ENCODE data around the gene ATP2C2. TPM values are rescaled to one million over a fixed set of nuclear protein-coding genes. Genes with fewer than 3 reads are reported as not detected.

ATP2C2 gene
- polyA plus RNA-seq, 4 donors, result 4.0 to 45.7 (median 15.6) TPM

DNA sequence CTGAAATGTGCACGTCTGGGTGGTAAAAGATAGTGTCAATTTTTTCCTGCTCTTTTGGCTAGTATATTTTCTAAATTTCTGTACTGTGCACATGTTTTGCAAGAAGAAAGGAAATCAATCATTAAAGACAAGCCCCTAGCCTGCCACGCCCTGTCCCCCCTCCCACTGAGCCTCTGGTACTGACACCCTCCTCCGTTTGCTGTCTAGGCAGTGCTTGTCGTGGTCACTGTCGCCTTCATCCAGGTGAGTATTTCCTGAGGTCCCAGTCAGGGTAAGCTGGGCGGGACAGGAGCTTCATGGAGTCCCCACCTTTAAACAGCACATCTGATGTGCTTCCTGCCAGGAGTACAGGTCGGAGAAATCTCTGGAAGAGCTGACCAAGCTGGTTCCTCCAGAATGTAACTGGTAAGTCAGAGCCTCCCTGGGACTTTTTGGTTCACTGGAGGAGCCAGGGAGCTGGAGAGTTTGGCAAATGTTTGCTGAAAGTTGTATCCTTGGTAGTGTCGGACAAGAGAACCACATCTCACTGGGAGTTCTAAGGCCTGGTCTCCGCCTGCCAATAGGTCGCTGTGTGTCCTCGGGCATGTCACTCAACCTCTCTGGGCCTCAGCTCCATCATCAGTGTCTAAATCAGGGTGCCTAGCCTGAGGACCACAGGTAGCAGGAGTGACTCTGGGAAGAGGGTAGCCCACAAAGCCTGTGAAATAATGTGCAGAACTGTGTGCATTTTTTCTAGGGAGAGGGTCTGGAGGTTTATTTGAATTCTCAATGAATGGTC lies 42.2 kb downstream of the ATP2C2 start:
- no peak overlapping the region for H3K4me3 ChIP-seq (ENCODE audit: low read depth in 1 of 3, low read length in 3 of 3)
- no peak overlapping the region for H3K27ac ChIP-seq (ENCODE audit: low read depth in 1 of 3, low read length in 2 of 3)

DNA sequence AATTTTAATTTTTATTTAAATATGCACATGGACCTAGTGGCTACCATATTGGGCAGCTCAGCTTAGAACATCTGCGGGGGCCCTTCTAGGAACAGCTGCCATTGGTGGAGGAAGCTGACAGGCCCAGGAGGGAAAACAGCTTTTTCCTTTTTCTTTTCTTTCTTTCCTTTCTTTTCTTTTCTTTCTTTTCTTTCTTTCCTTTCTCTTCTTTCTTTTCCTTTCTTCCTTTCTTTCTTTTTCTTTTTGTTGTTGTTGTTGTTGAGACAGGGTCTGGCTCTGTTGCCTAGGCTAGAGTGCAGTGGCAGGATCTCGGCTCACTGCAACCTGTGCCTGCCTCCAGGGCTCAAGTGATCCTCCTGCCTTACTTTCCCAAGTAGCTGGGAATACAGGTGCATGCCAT lies 43.4 kb downstream of the ATP2C2 start:
- peaks cover 0 to 34% (median 0%) of the 10 kb centered on the region in 3 donors for H3K36me3 ChIP-seq (ENCODE audit: control insufficient read depth in 3 of 3, insufficient read depth in 2 of 3, low read depth in 1 of 3, low read length in 3 of 3)
- FAIRE-seq (no peak), DNase-seq (no peak)
- WGBS, 3 donors, result 91 to 100% (median 98%) methylated on average over 2 of the region's 2 CpGs
- H3K27ac ChIP-seq (ENCODE audit: low read depth in 1 of 3, low read length in 2 of 3), result no peak overlapping the region
- no peaks in the 10 kb centered on the region for H3K4me1 ChIP-seq (ENCODE audit: control insufficient read depth in 3 of 3, insufficient read depth in 2 of 3, low read depth in 1 of 3, low read length in 2 of 3)
- no peaks in the 10 kb centered on the region for H3K27me3 ChIP-seq (ENCODE audit: control insufficient read depth in 3 of 3, insufficient read depth in 3 of 3, low read length in 3 of 3)
- no peak overlapping the region for H3K4me3 ChIP-seq (ENCODE audit: low read depth in 1 of 3, low read length in 3 of 3)
- no peaks in the 10 kb centered on the region for H3K9me3 ChIP-seq (ENCODE audit: control insufficient read depth in 2 of 2, insufficient read depth in 1 of 2, low read depth in 1 of 2, low read length in 1 of 2)

More for the DNA sequence above, 42.2 kb downstream of the ATP2C2 start:
- Histone ChIP-seq H3K36me3 (ENCODE audit: control insufficient read depth in 3 of 3, insufficient read depth in 2 of 3, low read depth in 1 of 3, low read length in 3 of 3) (peaks cover 0 to 39% (median 0%) of the 10 kb centered on the region in 3 donors), H3K4me1 (ENCODE audit: control insufficient read depth in 3 of 3, insufficient read depth in 2 of 3, low read depth in 1 of 3, low read length in 2 of 3) (no peaks in the 10 kb centered on the region), H3K9me3 (ENCODE audit: control insufficient read depth in 2 of 2, insufficient read depth in 1 of 2, low read depth in 1 of 2, low read length in 1 of 2) (no peaks in the 10 kb centered on the region), H3K27me3 (ENCODE audit: control insufficient read depth in 3 of 3, insufficient read depth in 3 of 3, low read length in 3 of 3) (no peaks in the 10 kb centered on the region)
- FAIRE-seq (no peak), DNase-seq (no peak)
- 81 to 89% (median 84%) methylated on average over 11 of the region's 11 CpGs for WGBS, 3 donors

DNA sequence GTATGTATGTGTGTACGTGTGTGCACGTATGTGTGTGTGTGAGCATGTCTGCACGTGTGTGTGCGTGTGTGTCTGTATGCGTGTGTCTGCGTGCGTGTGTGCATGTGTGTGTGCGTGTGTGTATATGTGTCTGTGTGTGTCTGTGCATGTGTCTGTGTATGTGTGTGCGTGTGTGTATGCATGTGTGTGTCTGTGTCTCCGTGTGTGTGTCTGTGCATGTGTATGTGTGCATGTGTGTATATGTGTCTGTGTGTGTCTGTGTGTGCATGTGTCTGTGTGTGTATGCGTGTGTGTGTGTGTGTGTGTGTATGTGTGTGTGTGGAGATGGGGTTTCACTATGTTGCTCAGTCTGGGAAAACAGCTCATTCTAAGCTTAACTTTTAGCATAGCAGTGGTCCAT lies 43.9 kb downstream of the ATP2C2 start:
- DNase-seq (no peak), FAIRE-seq (no peak)
- Histone ChIP-seq H3K4me1 (ENCODE audit: control insufficient read depth in 3 of 3, insufficient read depth in 2 of 3, low read depth in 1 of 3, low read length in 2 of 3) (no peaks in the 10 kb centered on the region), H3K4me3 (ENCODE audit: low read depth in 1 of 3, low read length in 3 of 3) (no peak overlapping the region), H3K9me3 (ENCODE audit: control insufficient read depth in 2 of 2, insufficient read depth in 1 of 2, low read depth in 1 of 2, low read length in 1 of 2) (no peaks in the 10 kb centered on the region), H3K27me3 (ENCODE audit: control insufficient read depth in 3 of 3, insufficient read depth in 3 of 3, low read length in 3 of 3) (no peaks in the 10 kb centered on the region), H3K36me3 (ENCODE audit: control insufficient read depth in 3 of 3, insufficient read depth in 2 of 3, low read depth in 1 of 3, low read length in 3 of 3) (peaks cover 0 to 29% (median 0%) of the 10 kb centered on the region in 3 donors), H3K27ac (ENCODE audit: low read depth in 1 of 3, low read length in 2 of 3) (no peak overlapping the region)
- 87 to 89% (median 88%) methylated on average over 11 of the region's 11 CpGs for WGBS, 3 donors

DNA sequence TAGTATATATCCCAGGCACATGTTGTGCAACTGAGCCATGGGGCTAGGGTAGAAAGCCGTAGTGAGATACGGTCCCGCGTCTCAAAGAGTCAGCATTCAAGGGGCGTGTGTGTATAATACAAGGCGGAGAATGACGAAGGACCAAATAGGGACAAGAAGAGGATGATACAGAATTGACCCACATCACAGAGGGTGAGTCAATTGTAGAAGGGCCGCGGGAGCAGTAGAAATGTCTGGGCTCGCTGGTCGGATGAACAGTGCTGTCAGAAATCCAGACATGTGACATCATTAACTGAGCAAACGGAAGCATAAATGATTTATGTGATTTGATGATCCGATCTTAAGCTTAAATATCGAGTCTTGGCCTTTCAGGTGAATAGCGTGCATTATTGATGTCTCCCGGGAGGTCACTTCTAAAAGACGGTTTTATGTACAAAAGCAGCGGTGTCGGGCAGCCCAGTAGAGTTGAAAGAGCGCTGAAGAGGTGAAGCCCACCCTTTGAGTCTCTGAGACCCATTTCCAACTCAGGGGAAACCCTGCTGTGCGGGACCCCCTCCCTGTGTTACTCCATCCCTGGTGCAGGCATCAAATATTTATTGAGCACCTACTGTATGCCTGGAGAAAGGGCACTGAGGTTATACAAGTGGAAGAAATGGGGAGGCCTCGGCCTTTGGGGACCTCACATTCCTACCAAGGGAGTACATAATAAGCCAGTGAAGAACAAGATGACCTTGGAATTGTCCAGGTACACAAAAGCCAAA lies 45.1 kb downstream of the ATP2C2 start:
- Histone ChIP-seq H3K36me3 (ENCODE audit: control insufficient read depth in 3 of 3, insufficient read depth in 2 of 3, low read depth in 1 of 3, low read length in 3 of 3) (peaks cover 0 to 22% (median 0%) of the 10 kb centered on the region in 3 donors), H3K4me1 (ENCODE audit: control insufficient read depth in 3 of 3, insufficient read depth in 2 of 3, low read depth in 1 of 3, low read length in 2 of 3) (no peaks in the 10 kb centered on the region), H3K9me3 (ENCODE audit: control insufficient read depth in 2 of 2, insufficient read depth in 1 of 2, low read depth in 1 of 2, low read length in 1 of 2) (no peaks in the 10 kb centered on the region), H3K27me3 (ENCODE audit: control insufficient read depth in 3 of 3, insufficient read depth in 3 of 3, low read length in 3 of 3) (no peaks in the 10 kb centered on the region), H3K4me3 (ENCODE audit: low read depth in 1 of 3, low read length in 3 of 3) (no peak overlapping the region), H3K27ac (ENCODE audit: low read depth in 1 of 3, low read length in 2 of 3) (no peak overlapping the region)
- DNase-seq (no peak), FAIRE-seq (no peak)
- 91 to 93% (median 92%) methylated on average over 22 of the region's 22 CpGs for WGBS, 3 donors

DNA sequence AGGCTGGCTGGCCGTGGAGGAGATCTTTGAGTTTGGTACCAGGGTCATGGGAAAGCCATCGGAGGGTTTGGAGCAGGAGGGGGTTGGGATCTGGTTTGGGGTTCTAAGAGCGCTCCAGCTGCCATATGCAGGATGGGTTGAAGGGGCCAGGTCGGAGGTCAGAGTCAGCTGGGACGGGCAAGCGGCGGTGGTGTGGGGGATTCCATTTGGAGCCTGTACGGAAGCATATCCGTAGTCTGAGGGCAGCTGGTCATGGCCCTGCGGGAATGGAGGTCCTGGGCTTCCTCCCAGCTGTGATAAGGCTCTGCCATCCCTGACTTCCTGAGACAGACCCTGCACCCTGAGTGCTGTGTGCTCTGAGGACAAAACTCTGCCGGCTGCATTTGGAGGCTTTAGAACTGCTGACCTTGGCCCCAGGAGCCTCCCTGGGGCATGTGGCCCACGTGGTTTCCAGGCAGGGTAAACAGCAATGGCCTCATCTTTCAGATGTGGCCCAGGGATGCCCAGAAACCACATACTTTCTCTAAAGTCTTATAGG lies 46.5 kb downstream of the ATP2C2 start:
- H3K9me3 ChIP-seq (ENCODE audit: control insufficient read depth in 2 of 2, insufficient read depth in 1 of 2, low read depth in 1 of 2, low read length in 1 of 2), result no peaks in the 10 kb centered on the region
- FAIRE-seq, result no peak
- peaks cover 0 to 20% (median 0%) of the 10 kb centered on the region in 3 donors for H3K36me3 ChIP-seq (ENCODE audit: control insufficient read depth in 3 of 3, insufficient read depth in 2 of 3, low read depth in 1 of 3, low read length in 3 of 3)
- H3K4me1 ChIP-seq (ENCODE audit: control insufficient read depth in 3 of 3, insufficient read depth in 2 of 3, low read depth in 1 of 3, low read length in 2 of 3), result no peaks in the 10 kb centered on the region
- H3K27ac ChIP-seq (ENCODE audit: low read depth in 1 of 3, low read length in 2 of 3), result no peak overlapping the region
- H3K4me3 ChIP-seq (ENCODE audit: low read depth in 1 of 3, low read length in 3 of 3), result no peak overlapping the region
- no peak for DNase-seq
- H3K27me3 ChIP-seq (ENCODE audit: control insufficient read depth in 3 of 3, insufficient read depth in 3 of 3, low read length in 3 of 3), result no peaks in the 10 kb centered on the region
- 64 to 73% (median 72%) methylated on average over 11 to 12 of the region's 12 CpGs for WGBS, 3 donors

DNA sequence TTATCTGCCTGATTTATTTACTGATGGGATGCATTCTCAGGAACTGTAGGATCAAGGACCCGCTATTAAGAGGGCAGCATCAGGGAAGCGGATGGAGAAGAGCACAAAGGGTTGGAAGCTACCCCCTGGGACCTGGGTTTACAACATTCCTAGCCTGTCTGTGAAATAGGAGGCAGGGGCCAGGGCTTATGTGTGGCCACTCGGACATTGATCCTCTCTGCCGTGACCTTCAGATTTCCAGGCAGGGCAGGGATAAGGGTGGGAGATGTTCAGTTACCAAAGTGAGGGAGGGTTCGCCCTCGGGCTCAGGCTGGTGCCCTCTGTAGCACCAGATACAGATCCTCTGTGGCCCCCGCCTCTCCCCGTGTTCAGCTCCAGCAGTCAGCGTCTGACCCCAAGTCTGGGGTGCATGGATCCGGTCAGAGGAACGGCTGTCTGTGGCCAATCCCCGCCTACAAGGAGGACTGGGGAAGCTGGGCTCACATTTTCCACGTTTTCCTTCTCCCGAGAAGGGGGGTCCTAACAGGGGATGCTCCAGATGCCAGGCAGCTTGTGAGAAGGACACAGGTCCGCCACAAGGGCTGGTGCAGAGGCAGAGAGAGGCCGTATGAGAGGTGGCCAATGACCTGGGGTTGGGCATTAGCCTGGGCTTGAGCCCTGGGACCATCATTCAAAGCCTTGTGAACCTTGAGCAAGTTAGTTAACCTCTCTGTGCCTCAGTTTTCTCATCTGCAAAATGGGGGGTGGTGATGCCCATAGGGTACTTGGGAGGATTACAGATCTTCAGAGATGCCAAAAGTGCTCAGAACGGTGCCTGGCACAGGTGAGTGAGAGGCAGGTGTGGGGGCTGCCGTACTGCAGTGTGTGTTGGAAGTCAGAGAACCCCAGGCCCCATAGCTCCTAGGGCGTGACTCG lies 48.3 kb downstream of the ATP2C2 start:
- WGBS, 3 donors, result 76 to 85% (median 78%) methylated on average over 20 of the region's 20 CpGs
- H3K36me3 ChIP-seq (ENCODE audit: control insufficient read depth in 3 of 3, insufficient read depth in 2 of 3, low read depth in 1 of 3, low read length in 3 of 3), result peaks cover 0 to 15% (median 2%) of the 10 kb centered on the region in 3 donors
- no peak overlapping the region for H3K27ac ChIP-seq (ENCODE audit: low read depth in 1 of 3, low read length in 2 of 3)
- no peaks in the 10 kb centered on the region for H3K27me3 ChIP-seq (ENCODE audit: control insufficient read depth in 3 of 3, insufficient read depth in 3 of 3, low read length in 3 of 3)
- FAIRE-seq, result no peak
- no peaks in the 10 kb centered on the region for H3K9me3 ChIP-seq (ENCODE audit: control insufficient read depth in 2 of 2, insufficient read depth in 1 of 2, low read depth in 1 of 2, low read length in 1 of 2)
- no peak for DNase-seq
- no peaks in the 10 kb centered on the region for H3K4me1 ChIP-seq (ENCODE audit: control insufficient read depth in 3 of 3, insufficient read depth in 2 of 3, low read depth in 1 of 3, low read length in 2 of 3)
- no peak overlapping the region for H3K4me3 ChIP-seq (ENCODE audit: low read depth in 1 of 3, low read length in 3 of 3)

DNA sequence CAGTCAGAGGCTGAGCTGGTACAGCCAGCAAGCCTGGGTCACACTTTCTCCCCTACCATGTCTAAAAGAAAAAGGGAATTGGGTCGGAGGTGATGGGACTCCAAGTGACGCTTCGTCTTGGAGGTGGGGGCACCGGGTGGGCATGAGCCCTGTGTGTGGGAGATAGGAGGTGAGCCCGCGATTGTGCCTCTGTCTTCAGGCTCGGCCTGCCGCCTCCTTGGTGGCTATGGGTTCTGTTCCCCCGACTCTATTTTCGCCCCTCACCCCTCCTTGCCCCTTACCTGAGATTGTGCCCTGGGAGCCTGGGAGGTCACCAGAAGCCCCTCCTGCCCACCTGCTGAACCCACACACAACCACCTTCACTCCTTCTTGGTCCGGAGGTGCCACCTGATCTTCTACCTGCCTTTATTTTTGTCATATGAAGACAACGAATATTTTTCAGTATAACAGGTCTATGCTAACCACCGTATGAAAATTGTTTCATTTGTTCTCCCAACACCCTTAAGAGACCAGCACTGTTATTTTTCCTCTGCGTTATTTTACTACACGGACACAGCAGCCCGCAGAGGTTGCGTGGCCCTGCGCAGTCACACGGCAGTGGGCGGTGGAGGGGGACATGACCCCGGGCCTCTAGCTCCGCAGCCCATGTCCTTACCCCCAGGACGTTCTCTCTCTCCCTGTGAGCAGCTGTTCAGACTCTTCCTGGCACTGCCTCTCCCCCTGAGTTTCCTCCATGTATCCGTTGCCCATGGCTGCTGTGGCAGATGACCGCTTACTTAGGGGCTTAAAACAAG lies 49.9 kb downstream of the ATP2C2 start:
- Histone ChIP-seq H3K27me3 (ENCODE audit: control insufficient read depth in 3 of 3, insufficient read depth in 3 of 3, low read length in 3 of 3) (no peaks in the 10 kb centered on the region), H3K36me3 (ENCODE audit: control insufficient read depth in 3 of 3, insufficient read depth in 2 of 3, low read depth in 1 of 3, low read length in 3 of 3) (peaks cover 0 to 23% (median 2%) of the 10 kb centered on the region in 3 donors), H3K9me3 (ENCODE audit: control insufficient read depth in 2 of 2, insufficient read depth in 1 of 2, low read depth in 1 of 2, low read length in 1 of 2) (peaks cover 0 to 7% of the 10 kb centered on the region in 2 donors), H3K27ac (ENCODE audit: low read depth in 1 of 3, low read length in 2 of 3) (no peak overlapping the region), H3K4me3 (ENCODE audit: low read depth in 1 of 3, low read length in 3 of 3) (no peak overlapping the region), H3K4me1 (ENCODE audit: control insufficient read depth in 3 of 3, insufficient read depth in 2 of 3, low read depth in 1 of 3, low read length in 2 of 3) (no peaks in the 10 kb centered on the region)
- WGBS, 3 donors, result 91 to 96% (median 95%) methylated on average over 25 of the region's 25 CpGs
- DNase-seq (no peak), FAIRE-seq (no peak)

Data from small intestine (tissue), 7 donors.